T-helper 1 cell treated with Interleukin-12 subunit alpha and Interleukin-12 subunit beta and Interleukin-4 antibody, amounts not matched to agents 30 μg/mL and 1 μg/mL, for 36 hours (primary cell): ENCODE data around the gene KLHL21.

Experiments
- H3K27ac Mint-ChIP-seq: one replicate; pipeline ENCODE4 v1.8.0; 2021; ENCODE audit warnings: mild to moderate bottlenecking, mixed read lengths
- H3K27me3 Mint-ChIP-seq: one replicate; pipeline ENCODE4 v1.8.0; 2021; ENCODE audit warnings: low read depth, mixed read lengths
- H3K36me3 Mint-ChIP-seq: one replicate; pipeline ENCODE4 v1.8.0; 2021; ENCODE audit warnings: low read depth, mixed read lengths
- H3K4me1 Mint-ChIP-seq: one replicate; pipeline ENCODE4 v1.8.0; 2021; ENCODE audit warnings: low read depth, mixed read lengths
- H3K4me3 Mint-ChIP-seq: one replicate; pipeline ENCODE4 v1.8.0; 2021; ENCODE audit warnings: mild to moderate bottlenecking, moderate library complexity, mixed read lengths
- H3K9me3 Mint-ChIP-seq: one replicate; pipeline ENCODE4 v1.8.0; 2021; ENCODE audit warnings: mixed read lengths

Gene KLHL21

GRCh38 chr1:6597777-6598131 lies 4.9 kb downstream of the KLHL21 start:
- Mint-ChIP-seq H3K9me3 (no peaks in the 10 kb centered on the region), H3K4me3 (no peak overlapping the region), H3K36me3 (peaks cover 28% of the 10 kb centered on the region), H3K27me3 (no peaks in the 10 kb centered on the region), H3K27ac (no peak overlapping the region), H3K4me1 (peaks cover 11% of the 10 kb centered on the region)

DNA sequence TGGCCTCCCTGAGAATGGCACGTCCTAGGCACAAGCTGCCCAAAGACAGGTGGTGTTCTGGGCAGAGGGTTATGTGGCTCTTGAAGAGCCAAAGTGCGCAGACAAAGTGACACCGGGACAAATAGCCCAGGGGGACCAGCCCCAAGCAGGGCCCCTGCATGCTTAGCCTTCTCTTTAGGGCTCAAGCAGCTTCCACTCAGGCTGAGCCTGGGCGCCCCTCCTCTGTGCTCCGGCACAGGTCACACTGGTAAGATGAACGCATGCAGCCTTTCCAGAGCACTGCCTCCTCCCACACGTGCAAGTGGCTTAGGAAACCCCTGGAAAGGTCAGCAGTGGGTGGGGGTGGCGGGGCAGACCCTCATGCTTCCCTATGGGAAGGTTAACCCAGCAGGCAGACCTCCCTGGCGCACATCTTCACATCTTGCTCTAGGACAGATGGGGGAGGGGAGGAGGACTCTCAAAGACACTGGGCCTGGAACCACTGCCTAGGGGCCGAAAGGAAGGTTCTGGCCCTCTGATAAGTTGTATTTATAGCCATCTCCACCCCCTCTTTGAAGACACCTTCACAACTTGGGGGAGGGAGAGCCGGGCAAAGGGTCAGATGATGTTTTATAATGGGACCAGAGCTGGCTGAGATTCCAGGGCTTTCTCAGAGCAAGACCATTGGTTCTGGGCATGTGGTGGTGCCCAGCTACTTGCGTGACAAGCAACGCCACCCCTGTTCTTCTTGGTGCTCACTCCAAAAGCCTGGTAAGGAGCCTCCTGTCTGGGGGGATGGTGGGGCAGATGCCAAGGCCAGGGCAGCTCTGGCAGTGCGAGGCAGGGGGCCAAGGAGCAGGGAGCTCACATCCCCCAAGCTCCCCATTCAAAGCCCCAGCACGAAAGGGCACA lies 5.5 kb downstream of the KLHL21 start:
- Mint-ChIP-seq H3K4me3 (no peak overlapping the region), H3K36me3 (peaks cover 28% of the 10 kb centered on the region), H3K27me3 (no peaks in the 10 kb centered on the region), H3K9me3 (no peaks in the 10 kb centered on the region), H3K27ac (no peak overlapping the region), H3K4me1 (peaks cover 11% of the 10 kb centered on the region)

DNA sequence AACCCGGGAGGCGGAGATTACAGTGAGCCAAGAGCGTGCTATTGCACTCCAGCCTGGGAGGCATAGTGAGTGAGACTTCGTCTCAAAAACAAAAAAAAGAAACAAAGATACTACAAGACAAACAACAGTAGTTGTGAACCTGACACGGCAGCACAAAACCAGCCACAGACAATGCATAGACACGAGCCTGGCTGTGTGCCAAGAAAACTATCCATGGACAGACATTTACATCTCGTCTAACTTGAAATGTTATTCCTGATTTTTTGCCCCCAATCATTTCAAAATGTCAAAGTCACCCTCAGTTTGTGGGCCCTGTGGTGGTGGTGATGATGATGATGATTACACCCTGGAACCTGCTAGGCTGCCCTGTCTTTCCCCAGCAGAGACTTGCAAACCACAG lies 6.3 kb downstream of the KLHL21 start:
- Mint-ChIP-seq H3K27me3 (no peaks in the 10 kb centered on the region), H3K36me3 (peaks cover 28% of the 10 kb centered on the region), H3K4me3 (no peak overlapping the region), H3K9me3 (no peaks in the 10 kb centered on the region), H3K4me1 (peaks cover 14% of the 10 kb centered on the region), H3K27ac (no peak overlapping the region)

GRCh38 chr1:6594977-6595740 lies 7.5 kb downstream of the KLHL21 start:
- H3K4me1 Mint-ChIP-seq, result peaks cover 10% of the 10 kb centered on the region

DNA sequence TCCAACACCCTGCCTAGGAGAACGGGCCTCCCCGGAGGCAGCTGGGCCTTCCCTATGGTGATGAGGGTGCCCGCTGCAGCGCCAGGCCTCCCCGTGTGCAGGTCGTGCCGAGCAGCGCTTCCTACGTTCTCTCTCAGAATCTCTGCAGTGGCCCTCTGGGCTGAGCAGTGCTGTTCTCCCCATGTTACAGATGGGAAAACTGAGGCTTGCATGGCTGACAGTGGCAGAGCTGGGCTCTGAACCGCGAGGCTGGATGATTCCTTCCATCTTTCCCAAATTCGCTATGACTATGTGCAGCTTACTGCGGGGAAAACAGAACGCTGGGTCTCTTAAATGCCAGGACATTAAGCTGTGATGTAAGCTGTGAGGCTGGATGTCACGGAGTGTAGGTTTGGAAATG lies 8.9 kb downstream of the KLHL21 start:
- Mint-ChIP-seq H3K27me3 (no peaks in the 10 kb centered on the region), H3K4me1 (peaks cover 3% of the 10 kb centered on the region), H3K4me3 (no peak overlapping the region), H3K27ac (no peak overlapping the region), H3K9me3 (no peaks in the 10 kb centered on the region), H3K36me3 (peaks cover 18% of the 10 kb centered on the region)

More at GRCh38 chr1:6594977-6595740, 7.5 kb downstream of the KLHL21 start:
- Mint-ChIP-seq H3K9me3 (no peaks in the 10 kb centered on the region), H3K27ac (no peak overlapping the region), H3K4me3 (no peak overlapping the region), H3K36me3 (peaks cover 25% of the 10 kb centered on the region), H3K27me3 (no peaks in the 10 kb centered on the region)

- H3K27ac Mint-ChIP-seq, result no peak overlapping the region
- H3K27me3 Mint-ChIP-seq, result no peaks in the 10 kb centered on the region
- H3K9me3 Mint-ChIP-seq, result no peaks in the 10 kb centered on the region
- H3K4me3 Mint-ChIP-seq, result no peak overlapping the region
- H3K36me3 Mint-ChIP-seq, result peaks cover 18% of the 10 kb centered on the region
- H3K4me1 Mint-ChIP-seq, result peaks cover 3% of the 10 kb centered on the region
Observed at GRCh38 chr1:6592865-6593593, 9.6 kb downstream of the KLHL21 start.

DNA sequence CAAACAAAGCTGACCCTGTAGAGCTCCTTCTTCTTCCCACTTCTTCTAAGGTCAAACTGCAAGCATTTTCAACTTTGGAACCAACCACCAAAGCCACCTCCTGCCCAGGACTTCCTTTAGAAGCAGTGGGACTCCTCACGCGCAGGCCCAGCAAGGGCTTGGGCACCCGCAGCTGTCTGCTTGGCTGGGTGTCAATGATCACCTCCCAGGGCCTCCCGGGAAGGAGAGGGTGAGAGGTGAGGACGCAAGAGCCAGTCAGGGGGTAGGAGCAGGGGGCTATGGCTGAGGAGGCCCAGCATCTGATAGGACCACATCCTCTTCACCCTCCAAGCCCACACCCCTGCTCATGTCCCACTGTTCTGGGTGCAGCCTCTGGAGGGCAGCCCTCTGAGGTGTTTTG lies 10.2 kb downstream of the KLHL21 start:
- peaks cover 3% of the 10 kb centered on the region for H3K4me1 Mint-ChIP-seq
- H3K4me3 Mint-ChIP-seq, result no peak overlapping the region
- H3K36me3 Mint-ChIP-seq, result peaks cover 18% of the 10 kb centered on the region
- no peak overlapping the region for H3K27ac Mint-ChIP-seq
- H3K9me3 Mint-ChIP-seq, result no peaks in the 10 kb centered on the region
- no peaks in the 10 kb centered on the region for H3K27me3 Mint-ChIP-seq

GRCh38 chr1:6591644-6592043 lies 11.0 kb downstream of the KLHL21 start:
- peaks cover 15% of the 10 kb centered on the region for H3K36me3 Mint-ChIP-seq
- H3K9me3 Mint-ChIP-seq, result no peaks in the 10 kb centered on the region
- H3K4me1 Mint-ChIP-seq, result peaks cover 3% of the 10 kb centered on the region
- H3K4me3 Mint-ChIP-seq, result no peak overlapping the region
- no peaks in the 10 kb centered on the region for H3K27me3 Mint-ChIP-seq
- H3K27ac Mint-ChIP-seq, result no peak overlapping the region

GRCh38 chr1:6591222-6591621 lies 11.4 kb downstream of the KLHL21 start:
- H3K4me1 Mint-ChIP-seq, result peaks cover 3% of the 10 kb centered on the region
- peaks cover 11% of the 10 kb centered on the region for H3K36me3 Mint-ChIP-seq
- H3K27ac Mint-ChIP-seq, result no peak overlapping the region
- H3K4me3 Mint-ChIP-seq, result no peak overlapping the region
- H3K9me3 Mint-ChIP-seq, result no peaks in the 10 kb centered on the region
- H3K27me3 Mint-ChIP-seq, result no peaks in the 10 kb centered on the region

GRCh38 chr1:6590046-6590445 lies 12.6 kb downstream of the KLHL21 start:
- Mint-ChIP-seq H3K9me3 (no peaks in the 10 kb centered on the region), H3K36me3 (peaks cover 4% of the 10 kb centered on the region), H3K27me3 (no peaks in the 10 kb centered on the region), H3K4me1 (peaks cover 3% of the 10 kb centered on the region), H3K4me3 (no peak overlapping the region), H3K27ac (no peak overlapping the region)

- Mint-ChIP-seq H3K9me3 (no peaks in the 10 kb centered on the region), H3K4me3 (no peak overlapping the region), H3K27ac (no peak overlapping the region), H3K27me3 (no peaks in the 10 kb centered on the region), H3K4me1 (peaks cover 9% of the 10 kb centered on the region), H3K36me3 (peaks cover 3% of the 10 kb centered on the region)
Observed at GRCh38 chr1:6588893-6589520, 13.7 kb downstream of the KLHL21 start.

DNA sequence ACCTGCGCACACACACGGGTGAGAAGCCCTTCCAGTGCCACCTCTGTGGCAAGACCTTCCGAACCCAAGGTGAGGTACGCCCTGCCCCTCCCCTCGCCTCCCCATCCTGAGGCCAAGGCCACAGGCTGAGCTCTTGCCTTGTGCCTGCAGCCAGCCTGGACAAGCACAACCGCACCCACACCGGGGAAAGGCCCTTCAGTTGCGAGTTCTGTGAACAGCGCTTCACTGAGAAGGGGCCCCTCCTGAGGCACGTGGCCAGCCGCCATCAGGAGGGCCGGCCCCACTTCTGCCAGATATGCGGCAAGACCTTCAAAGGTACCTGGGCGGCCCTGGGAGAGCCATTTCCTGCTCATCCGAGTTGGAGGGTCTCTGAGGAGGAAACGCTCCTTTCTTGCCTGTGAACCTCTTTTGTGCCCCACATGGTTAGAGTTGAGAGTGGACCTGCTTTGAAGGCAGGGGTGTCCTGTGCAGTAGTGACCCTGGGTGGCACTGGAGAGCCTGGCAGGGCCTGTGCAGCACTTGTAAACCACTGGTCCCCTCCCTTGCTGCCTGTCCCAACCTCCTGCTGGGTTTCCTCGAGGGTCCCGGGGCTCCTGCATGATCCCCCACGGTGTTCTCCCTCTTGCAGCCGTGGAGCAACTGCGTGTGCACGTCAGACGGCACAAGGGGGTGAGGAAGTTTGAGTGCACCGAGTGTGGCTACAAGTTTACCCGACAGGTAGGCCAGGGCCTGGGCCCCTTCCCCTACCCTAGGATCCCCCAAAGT lies 14.4 kb downstream of the KLHL21 start:
- Mint-ChIP-seq H3K36me3 (no peaks in the 10 kb centered on the region), H3K4me3 (no peak overlapping the region), H3K4me1 (peaks cover 9% of the 10 kb centered on the region), H3K27ac (no peak overlapping the region), H3K9me3 (no peaks in the 10 kb centered on the region), H3K27me3 (no peaks in the 10 kb centered on the region)

DNA sequence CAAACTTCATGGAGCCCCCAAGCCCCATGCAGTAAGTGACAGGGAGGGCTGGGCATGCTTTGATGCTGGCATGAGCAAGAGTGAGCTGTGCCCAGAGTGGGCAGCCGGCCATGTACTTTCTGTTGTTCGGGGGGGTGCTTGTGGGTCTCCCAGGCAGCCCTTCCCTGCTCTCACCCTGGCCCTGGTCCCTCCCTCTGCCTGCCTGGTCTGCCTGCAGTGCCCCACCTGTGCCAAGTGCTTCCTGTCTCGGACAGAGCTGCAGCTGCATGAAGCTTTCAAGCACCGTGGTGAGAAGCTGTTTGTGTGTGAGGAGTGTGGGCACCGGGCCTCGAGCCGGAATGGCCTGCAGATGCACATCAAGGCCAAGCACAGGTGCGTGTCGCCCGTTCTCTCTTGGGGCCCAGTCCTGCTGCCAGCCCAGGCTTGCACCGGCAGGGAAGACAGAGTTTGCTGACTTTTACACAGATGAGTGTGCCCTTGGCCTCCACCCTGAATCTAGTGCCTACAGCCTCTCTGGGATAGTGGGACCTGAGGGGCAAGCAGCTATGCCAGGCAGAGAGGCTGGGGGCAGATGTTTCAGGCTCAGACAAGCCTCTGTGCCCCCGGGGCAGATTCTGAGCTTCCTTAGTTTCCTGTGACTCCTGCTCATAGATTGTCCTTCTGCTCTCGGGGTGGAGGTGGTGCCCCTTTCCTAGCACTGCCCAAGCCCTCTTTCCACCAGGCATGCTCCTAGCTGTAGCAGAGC lies 15.2 kb downstream of the KLHL21 start:
- Mint-ChIP-seq H3K36me3 (no peaks in the 10 kb centered on the region), H3K27ac (no peak overlapping the region), H3K4me1 (peaks cover 9% of the 10 kb centered on the region), H3K9me3 (no peaks in the 10 kb centered on the region), H3K4me3 (no peak overlapping the region), H3K27me3 (no peaks in the 10 kb centered on the region)
